Kidney (tissue), 14 donors: ENCODE measurements around the gene SHROOM1. TPM values are rescaled to one million over a fixed set of nuclear protein-coding genes. Genes with fewer than 3 reads are reported as not detected.
A peak's percentile ranks its signal among the peaks of the same experiment; 100 is the strongest.

Experiments used
- DNase-seq, 5 donors: peaks; one replicate each; pipeline ENCODE4 v3.0.0-alpha.2; 2013 to 2020
- FAIRE-seq: peaks from 2 replicates; lab custom pipeline; 2012; peaks lifted over from hg19 to GRCh38; lab: Jason Lieb, UNC
- H3K27ac ChIP-seq, 2 donors: one replicate each; pipeline ENCODE4 v1.7.0; 2013; ENCODE audit warnings: low read depth in 2 of 2, low read length in 2 of 2, inconsistent platforms in 1 of 2
- H3K27me3 ChIP-seq: one replicate; pipeline ENCODE4 v1.7.1; 2013; ENCODE audit warnings: low read length, inconsistent platforms; ENCODE audit not compliant: control insufficient read depth, insufficient read depth
- H3K36me3 ChIP-seq, 3 donors: one replicate each; pipeline versions ENCODE4 v1.7.0 to v1.7.1; 2013; ENCODE audit warnings: low read length in 3 of 3, control low read depth in 1 of 3, inconsistent platforms in 1 of 3; ENCODE audit not compliant: insufficient read depth in 3 of 3, control insufficient read depth in 2 of 3
- H3K4me1 ChIP-seq, 3 donors: one replicate each; pipeline versions ENCODE4 v1.7.0 to v1.7.1; 2013; ENCODE audit warnings: low read length in 3 of 3, inconsistent platforms in 1 of 3, low read depth in 1 of 3; ENCODE audit not compliant: control insufficient read depth in 2 of 3, insufficient read depth in 2 of 3
- H3K4me3 ChIP-seq, 3 donors: one replicate each; pipeline versions ENCODE4 v1.7.0 to v1.8.1; 2013; ENCODE audit warnings: low read length in 3 of 3, control low read depth in 1 of 3, inconsistent platforms in 1 of 3
- H3K9ac ChIP-seq, 3 donors: one replicate each; pipeline versions ENCODE4 v1.7.0 to v1.7.1; 2013; ENCODE audit warnings: low read length in 3 of 3, control low read depth in 1 of 3, inconsistent platforms in 1 of 3
- H3K9me3 ChIP-seq, 3 donors: one replicate each; pipeline versions ENCODE4 v1.7.0 to v1.7.1; 2013; ENCODE audit warnings: low read length in 3 of 3, control low read depth in 1 of 3, inconsistent platforms in 1 of 3; ENCODE audit not compliant: control insufficient read depth in 2 of 3, insufficient read depth in 1 of 3
- intact Hi-C: fragments of 100-400 bp; cut with DNase I; formaldehyde crosslinking; loops from one replicate; pipeline ENCODE4 v1.11.1; 2022
- polyA plus RNA-seq: library from polyadenylated mRNA; stranded (reverse); fragments of 350-450 nt; fragmentation: Illumina TruSeq; extraction: RNeasy Lipid Tissue Mini Kit (QIAGEN cat#74804); gene quantifications from one replicate; pipeline ENCODE4 v1.2.3, GENCODE V29; 2014; ENCODE audit warnings: low read depth, low replicate concordance; ENCODE audit not compliant: insufficient read depth
- total RNA-seq: library from RNA; stranded (reverse); fragmentation: NEBNext Ultra II Directional; extraction: Animal tissue kit (Norgen Biotek cat#: 25700); gene quantifications from one replicate; pipeline ENCODE4 v1.2.1, GENCODE V29; 2021
- TF ChIP-seq, protein P1 (sequence below): IDR thresholded peaks from 3 replicates; pipeline ENCODE4 v1.5.1; 2012; ENCODE audit warnings: mild to moderate bottlenecking, moderate library complexity, borderline replicate concordance; ENCODE audit not compliant: insufficient read depth; ENCODE audit errors: extremely low read depth
- donor health status: control.
- donor health status: control.
- donor health status: control.
- donor health status: control.
- donor health status: control.
- donor health status: DM: yes; HTN: yes; CAD: no.
- donor health status: Normal renal cell carcinoma (clear cell type).

SHROOM1 gene
- total and polyA plus RNA-seq, 2 donors from 2014 or later: 7.8 to 13.4 TPM

DNA sequence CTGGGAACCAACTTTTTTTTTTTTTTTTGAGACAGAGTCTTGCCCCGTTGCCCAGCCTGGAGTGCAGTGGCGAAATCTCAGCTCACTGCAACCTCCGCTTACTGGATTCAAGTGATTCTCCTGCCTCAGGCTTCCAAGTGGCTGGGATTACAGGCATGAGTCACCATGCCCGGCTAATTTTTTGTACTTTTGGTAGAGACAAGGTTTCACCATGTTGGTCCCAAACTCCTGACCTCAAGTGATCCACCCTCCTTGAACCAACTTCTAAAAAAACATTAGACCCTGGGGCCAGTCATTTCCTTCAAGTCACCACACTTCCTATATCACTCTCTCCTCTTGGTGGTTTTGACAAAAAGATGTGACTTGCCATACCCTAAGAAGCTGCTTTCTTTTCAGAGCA lies 10.9 kb upstream of the SHROOM1 start:
- Histone ChIP-seq H3K27me3 (no peaks in the 10 kb centered on the region), H3K27ac (no peak overlapping the region), H3K4me1 (peaks cover 0 to 5% (median 2%) of the 10 kb centered on the region in 3 donors), H3K9me3 (no peaks in the 10 kb centered on the region), H3K36me3 (no peaks in the 10 kb centered on the region), H3K4me3 (no peak overlapping the region), H3K9ac (no peak overlapping the region)
- intact Hi-C loops: no loop called here
- DNase-seq: no peak
- FAIRE-seq: no peak
- TF ChIP-seq, protein P1, sequence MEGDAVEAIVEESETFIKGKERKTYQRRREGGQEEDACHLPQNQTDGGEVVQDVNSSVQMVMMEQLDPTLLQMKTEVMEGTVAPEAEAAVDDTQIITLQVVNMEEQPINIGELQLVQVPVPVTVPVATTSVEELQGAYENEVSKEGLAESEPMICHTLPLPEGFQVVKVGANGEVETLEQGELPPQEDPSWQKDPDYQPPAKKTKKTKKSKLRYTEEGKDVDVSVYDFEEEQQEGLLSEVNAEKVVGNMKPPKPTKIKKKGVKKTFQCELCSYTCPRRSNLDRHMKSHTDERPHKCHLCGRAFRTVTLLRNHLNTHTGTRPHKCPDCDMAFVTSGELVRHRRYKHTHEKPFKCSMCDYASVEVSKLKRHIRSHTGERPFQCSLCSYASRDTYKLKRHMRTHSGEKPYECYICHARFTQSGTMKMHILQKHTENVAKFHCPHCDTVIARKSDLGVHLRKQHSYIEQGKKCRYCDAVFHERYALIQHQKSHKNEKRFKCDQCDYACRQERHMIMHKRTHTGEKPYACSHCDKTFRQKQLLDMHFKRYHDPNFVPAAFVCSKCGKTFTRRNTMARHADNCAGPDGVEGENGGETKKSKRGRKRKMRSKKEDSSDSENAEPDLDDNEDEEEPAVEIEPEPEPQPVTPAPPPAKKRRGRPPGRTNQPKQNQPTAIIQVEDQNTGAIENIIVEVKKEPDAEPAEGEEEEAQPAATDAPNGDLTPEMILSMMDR: no peak

DNA sequence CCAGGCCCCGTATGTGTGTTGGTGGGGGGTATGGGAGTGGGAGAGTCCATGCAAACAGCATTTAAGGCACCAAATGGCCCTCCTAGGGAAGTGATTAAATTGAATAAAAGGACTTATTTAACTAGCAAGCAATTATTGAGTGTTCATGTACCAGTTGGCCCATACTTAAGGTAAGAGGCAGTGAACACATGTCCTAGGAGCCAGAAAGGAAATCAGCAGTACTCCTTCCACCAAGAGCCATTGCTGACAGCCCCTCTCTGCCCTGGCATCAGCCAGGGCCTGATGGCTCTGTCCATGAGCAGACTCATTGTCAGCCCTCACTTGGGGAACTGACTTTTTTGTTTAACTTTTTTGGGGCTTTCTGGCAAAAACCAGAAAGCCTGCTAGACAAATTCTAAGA lies 10.4 kb upstream of the SHROOM1 start:
- intact Hi-C loops: no loop called here
- DNase-seq (no peak), FAIRE-seq (no peak)
- H3K4me1 ChIP-seq: peaks cover 0 to 5% (median 2%) of the 10 kb centered on the region in 3 donors
- H3K36me3 ChIP-seq: no peaks in the 10 kb centered on the region
- TF ChIP-seq, protein P1: no peak
- no peaks in the 10 kb centered on the region for H3K9me3 ChIP-seq
- no peak overlapping the region for H3K27ac ChIP-seq
- no peak overlapping the region for H3K9ac ChIP-seq
- H3K4me3 ChIP-seq: no peak overlapping the region
- H3K27me3 ChIP-seq: no peaks in the 10 kb centered on the region

DNA sequence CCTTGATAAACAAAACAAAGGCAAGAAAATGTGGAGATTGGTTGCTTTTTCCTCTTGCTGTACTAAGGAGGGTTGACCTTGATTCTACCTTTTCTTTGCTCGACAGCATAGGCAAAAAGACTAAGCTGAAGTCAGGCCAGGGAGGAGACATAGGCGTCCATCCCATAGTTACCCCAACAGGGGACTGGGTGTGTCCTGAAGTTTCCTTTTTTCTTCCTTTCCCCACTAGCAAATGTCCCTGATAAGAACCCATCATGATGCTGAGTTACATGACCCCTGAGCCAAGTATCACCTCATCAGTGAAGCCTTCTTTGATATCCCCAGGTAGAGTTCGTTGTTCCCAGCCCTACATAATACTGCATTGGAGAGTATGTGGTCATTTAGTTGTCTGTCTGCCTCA lies 9.9 kb upstream of the SHROOM1 start:
- Histone ChIP-seq H3K27me3 (no peaks in the 10 kb centered on the region), H3K9me3 (no peaks in the 10 kb centered on the region), H3K4me3 (no peak overlapping the region), H3K9ac (no peak overlapping the region), H3K4me1 (peaks cover 0 to 5% (median 2%) of the 10 kb centered on the region in 3 donors), H3K36me3 (no peaks in the 10 kb centered on the region), H3K27ac (peak overlapping the region in 1 of 2 donors; percentile 20)
- no peak for DNase-seq
- intact Hi-C loops: no loop called here
- no peak for FAIRE-seq
- TF ChIP-seq, protein P1: no peak
